ENCODE results near the gene GAPDHS. TPM values are rescaled to one million over a fixed set of nuclear protein-coding genes. Genes with fewer than 3 reads are reported as not detected.

Gene GAPDHS
- polyA plus RNA-seq, 1 of the 3 experiments (the other 2 are of a cell fraction): not detected

GRCh38 chr19:35506011-35506410 lies 27.2 kb upstream of the GAPDHS start (continued):
- TF ChIP-seq MEF2A (IDR thresholded peaks at IDR 0.05; ENCODE audit: borderline replicate concordance, low read depth) (no peak), NRF1 (IDR thresholded peaks at IDR 0.05; ENCODE audit: low read depth, low read length) (no peak), GATA2 (CRISPR knock-in tag; IDR thresholded peaks at IDR 0.05) (no peak), RAD21 (IDR thresholded peaks at IDR 0.05; ENCODE audit: low read length) (no peak), YY1 (IDR thresholded peaks at IDR 0.05; ENCODE audit: low read depth) (no peak), FOXJ3 (CRISPR knock-in tag; IDR thresholded peaks at IDR 0.05) (no peak), MXI1 (IDR thresholded peaks at IDR 0.05; ENCODE audit: low read depth, low read length) (no peak), EP300 (IDR thresholded peaks at IDR 0.05; ENCODE audit: borderline replicate concordance in 1 of 2, low read depth in 1 of 2, low read length in 1 of 2) (no peak)
- TF ChIP-seq, protein P1, sequence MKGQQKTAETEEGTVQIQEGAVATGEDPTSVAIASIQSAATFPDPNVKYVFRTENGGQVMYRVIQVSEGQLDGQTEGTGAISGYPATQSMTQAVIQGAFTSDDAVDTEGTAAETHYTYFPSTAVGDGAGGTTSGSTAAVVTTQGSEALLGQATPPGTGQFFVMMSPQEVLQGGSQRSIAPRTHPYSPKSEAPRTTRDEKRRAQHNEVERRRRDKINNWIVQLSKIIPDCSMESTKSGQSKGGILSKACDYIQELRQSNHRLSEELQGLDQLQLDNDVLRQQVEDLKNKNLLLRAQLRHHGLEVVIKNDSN (IDR thresholded peaks at IDR 0.05; ENCODE audit: borderline replicate concordance, low read depth): no peak

GRCh38 chr19:35507561-35507960 lies 25.7 kb upstream of the GAPDHS start:
- Histone ChIP-seq H3K9me2 (no peaks in the 10 kb centered on the region), H3K27ac (ENCODE audit: low read depth in 2 of 2, low read length in 1 of 2) (no peak overlapping the region), H3K27me3 (ENCODE audit: insufficient read depth) (peaks cover 99% of the 10 kb centered on the region), H3K4me2 (no peak overlapping the region), H4K20me1 (ENCODE audit: insufficient read depth) (no peaks in the 10 kb centered on the region), H3K4me3 (ENCODE audit: low read depth in 2 of 2, low read length in 1 of 2) (no peak overlapping the region), H3K9me3 (no peaks in the 10 kb centered on the region), H3F3A (replicated peaks; ENCODE audit: insufficient read depth) (no peaks in the 10 kb centered on the region), H2AFZ (ENCODE audit: low read depth) (no peak overlapping the region), H3K9ac (no peak overlapping the region), H3K4me1 (ENCODE audit: control insufficient read depth in 1 of 2, insufficient read depth in 2 of 2, low read depth in 1 of 2, low read length in 1 of 2) (no peaks in the 10 kb centered on the region; a peak in 2 of 4 replicates), H3K79me2 (ENCODE audit: insufficient read depth) (no peaks in the 10 kb centered on the region), H3K36me3 (replicated peaks in 1 of 2; ENCODE audit: control insufficient read depth in 1 of 2, insufficient read depth in 2 of 2, low read length in 1 of 2) (no peaks in the 10 kb centered on the region)
- TF ChIP-seq, protein P1 (IDR thresholded peaks at IDR 0.05; ENCODE audit: borderline replicate concordance, low read depth): no peak
- TF ChIP-seq GATA2 (CRISPR knock-in tag; IDR thresholded peaks at IDR 0.05): no peak
- no peak for TF ChIP-seq PBX3 (IDR thresholded peaks at IDR 0.05)
- TF ChIP-seq EZH2phosphoT487 (IDR thresholded peaks at IDR 0.05; ENCODE audit: borderline replicate concordance, low read depth): no peak
- TF ChIP-seq POLR2AphosphoS5 (IDR thresholded peaks at IDR 0.05; ENCODE audit: low read depth, low read length): no peak
- no peak for TF ChIP-seq RAD21 (IDR thresholded peaks at IDR 0.05; ENCODE audit: low read length)
- no peak for TF ChIP-seq NRF1 (IDR thresholded peaks at IDR 0.05; ENCODE audit: low read depth, low read length)
- TF ChIP-seq, protein P2, sequence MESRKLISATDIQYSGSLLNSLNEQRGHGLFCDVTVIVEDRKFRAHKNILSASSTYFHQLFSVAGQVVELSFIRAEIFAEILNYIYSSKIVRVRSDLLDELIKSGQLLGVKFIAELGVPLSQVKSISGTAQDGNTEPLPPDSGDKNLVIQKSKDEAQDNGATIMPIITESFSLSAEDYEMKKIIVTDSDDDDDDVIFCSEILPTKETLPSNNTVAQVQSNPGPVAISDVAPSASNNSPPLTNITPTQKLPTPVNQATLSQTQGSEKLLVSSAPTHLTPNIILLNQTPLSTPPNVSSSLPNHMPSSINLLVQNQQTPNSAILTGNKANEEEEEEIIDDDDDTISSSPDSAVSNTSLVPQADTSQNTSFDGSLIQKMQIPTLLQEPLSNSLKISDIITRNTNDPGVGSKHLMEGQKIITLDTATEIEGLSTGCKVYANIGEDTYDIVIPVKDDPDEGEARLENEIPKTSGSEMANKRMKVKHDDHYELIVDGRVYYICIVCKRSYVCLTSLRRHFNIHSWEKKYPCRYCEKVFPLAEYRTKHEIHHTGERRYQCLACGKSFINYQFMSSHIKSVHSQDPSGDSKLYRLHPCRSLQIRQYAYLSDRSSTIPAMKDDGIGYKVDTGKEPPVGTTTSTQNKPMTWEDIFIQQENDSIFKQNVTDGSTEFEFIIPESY (IDR thresholded peaks at IDR 0.05; ENCODE audit: borderline replicate concordance, low read depth): no peak
- TF ChIP-seq, protein P3, sequence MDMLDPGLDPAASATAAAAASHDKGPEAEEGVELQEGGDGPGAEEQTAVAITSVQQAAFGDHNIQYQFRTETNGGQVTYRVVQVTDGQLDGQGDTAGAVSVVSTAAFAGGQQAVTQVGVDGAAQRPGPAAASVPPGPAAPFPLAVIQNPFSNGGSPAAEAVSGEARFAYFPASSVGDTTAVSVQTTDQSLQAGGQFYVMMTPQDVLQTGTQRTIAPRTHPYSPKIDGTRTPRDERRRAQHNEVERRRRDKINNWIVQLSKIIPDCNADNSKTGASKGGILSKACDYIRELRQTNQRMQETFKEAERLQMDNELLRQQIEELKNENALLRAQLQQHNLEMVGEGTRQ (IDR thresholded peaks at IDR 0.05; ENCODE audit: borderline replicate concordance, low read depth, low read length): no peak
- TF ChIP-seq FOXJ3 (CRISPR knock-in tag; IDR thresholded peaks at IDR 0.05): no peak
- TF ChIP-seq TAF1 (IDR thresholded peaks at IDR 0.05; ENCODE audit: borderline replicate concordance, low read depth, low read length): no peak
- TF ChIP-seq SIN3A (IDR thresholded peaks at IDR 0.05; ENCODE audit: borderline replicate concordance, low read depth, low read length): no peak
- no peak for TF ChIP-seq EP300 (IDR thresholded peaks at IDR 0.05; ENCODE audit: borderline replicate concordance in 1 of 2, low read depth in 1 of 2, low read length in 1 of 2)
- no peak for TF ChIP-seq TCF12 (IDR thresholded peaks at IDR 0.05)
- TF ChIP-seq SMC3 (IDR thresholded peaks at IDR 0.05; ENCODE audit: low read depth, low read length): no peak
- no peak for TF ChIP-seq NFIC (IDR thresholded peaks at IDR 0.05; ENCODE audit: borderline replicate concordance)
- 20% methylated on average over 11 of the region's 11 CpGs for WGBS (ENCODE audit: low lambda C conversion rate)
- no peak for DNase-seq
- CTCF ChIA-PET: interaction anchor here (1.7 to 8.3 kb wide), 3 partner anchors 11 to 155 kb away, joined by 4 to 127 read pairs (median 16); no protein-coding TSS in a partner anchor
- POLR2A ChIA-PET: no interaction called here
